Neural crest cell (in vitro differentiated cells): Measurements from ENCODE around the gene CNOT10. TPM values are rescaled to one million over a fixed set of nuclear protein-coding genes. Genes with fewer than 3 reads are reported as not detected.

Source experiments
- DNase-seq: peaks from one replicate; pipeline ENCODE4 v3.0.0; 2021; ENCODE audit warnings: low read depth, mixed read lengths, low spot score
- H3K27ac Mint-ChIP-seq: one replicate; pipeline ENCODE4 v1.8.0; 2021; ENCODE audit warnings: mild to moderate bottlenecking, mixed read lengths; ENCODE audit not compliant: unreplicated experiment
- H3K27me3 Mint-ChIP-seq: 2 replicates; pipeline ENCODE4 v1.8.0; 2021; ENCODE audit warnings: low read depth, mild to moderate bottlenecking, mixed read lengths
- H3K36me3 Mint-ChIP-seq: 2 replicates; pipeline ENCODE4 v1.8.0; 2021; ENCODE audit warnings: low read depth, mild to moderate bottlenecking, mixed read lengths
- H3K4me1 Mint-ChIP-seq: 2 replicates; pipeline ENCODE4 v1.8.0; 2021; ENCODE audit warnings: mixed read lengths
- H3K4me3 Mint-ChIP-seq: one replicate; pipeline ENCODE4 v1.8.0; 2021; ENCODE audit warnings: mild to moderate bottlenecking, mixed read lengths
- H3K9me3 Mint-ChIP-seq: 2 replicates; pipeline ENCODE4 v1.8.0; 2021; ENCODE audit warnings: mixed read lengths
- total RNA-seq: library from RNA; stranded (reverse); gene quantifications from 2 replicates; pipeline ENCODE4 v1.2.1, GENCODE V29; 2021
- TF ChIP-seq, protein P1 (sequence below): fragments of 200-600 bp; sonication (generic); conservative IDR thresholded peaks from 2 replicates; pipeline ENCODE4 v1.5.0; 2021; ENCODE audit warnings: antibody characterized with exemption, mild to moderate bottlenecking

CNOT10 gene
- total RNA-seq, 1 donor from 2014 or later: 53.6 TPM

DNA sequence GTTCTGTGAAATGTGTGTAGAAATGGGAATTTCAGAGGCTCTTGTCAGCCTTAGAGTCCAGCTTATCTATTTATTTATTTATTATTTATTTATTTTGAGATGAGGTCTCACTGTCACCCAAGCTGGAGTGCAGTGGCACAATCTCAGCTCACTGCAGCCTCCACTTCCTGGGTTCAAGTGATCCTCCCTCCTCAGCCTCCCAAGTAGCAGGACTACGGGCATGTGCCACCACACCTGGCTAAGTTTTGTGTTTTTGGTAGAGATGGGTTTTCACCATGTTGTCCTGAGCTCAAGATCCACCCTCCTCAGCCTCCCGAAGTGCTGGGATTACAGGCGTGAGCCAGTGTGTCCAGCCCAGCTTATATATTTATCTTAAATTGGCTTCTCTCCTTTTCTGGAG, 11.5 kb downstream of the CNOT10 start:
- Mint-ChIP-seq H3K27me3 (no peaks in the 10 kb centered on the region), H3K4me3 (no peak overlapping the region), H3K36me3 (no peaks in the 10 kb centered on the region), H3K9me3 (no peaks in the 10 kb centered on the region), H3K4me1 (no peaks in the 10 kb centered on the region), H3K27ac (no peak overlapping the region)
- no peak for DNase-seq
- TF ChIP-seq, protein P1, sequence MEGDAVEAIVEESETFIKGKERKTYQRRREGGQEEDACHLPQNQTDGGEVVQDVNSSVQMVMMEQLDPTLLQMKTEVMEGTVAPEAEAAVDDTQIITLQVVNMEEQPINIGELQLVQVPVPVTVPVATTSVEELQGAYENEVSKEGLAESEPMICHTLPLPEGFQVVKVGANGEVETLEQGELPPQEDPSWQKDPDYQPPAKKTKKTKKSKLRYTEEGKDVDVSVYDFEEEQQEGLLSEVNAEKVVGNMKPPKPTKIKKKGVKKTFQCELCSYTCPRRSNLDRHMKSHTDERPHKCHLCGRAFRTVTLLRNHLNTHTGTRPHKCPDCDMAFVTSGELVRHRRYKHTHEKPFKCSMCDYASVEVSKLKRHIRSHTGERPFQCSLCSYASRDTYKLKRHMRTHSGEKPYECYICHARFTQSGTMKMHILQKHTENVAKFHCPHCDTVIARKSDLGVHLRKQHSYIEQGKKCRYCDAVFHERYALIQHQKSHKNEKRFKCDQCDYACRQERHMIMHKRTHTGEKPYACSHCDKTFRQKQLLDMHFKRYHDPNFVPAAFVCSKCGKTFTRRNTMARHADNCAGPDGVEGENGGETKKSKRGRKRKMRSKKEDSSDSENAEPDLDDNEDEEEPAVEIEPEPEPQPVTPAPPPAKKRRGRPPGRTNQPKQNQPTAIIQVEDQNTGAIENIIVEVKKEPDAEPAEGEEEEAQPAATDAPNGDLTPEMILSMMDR: no peak

DNA sequence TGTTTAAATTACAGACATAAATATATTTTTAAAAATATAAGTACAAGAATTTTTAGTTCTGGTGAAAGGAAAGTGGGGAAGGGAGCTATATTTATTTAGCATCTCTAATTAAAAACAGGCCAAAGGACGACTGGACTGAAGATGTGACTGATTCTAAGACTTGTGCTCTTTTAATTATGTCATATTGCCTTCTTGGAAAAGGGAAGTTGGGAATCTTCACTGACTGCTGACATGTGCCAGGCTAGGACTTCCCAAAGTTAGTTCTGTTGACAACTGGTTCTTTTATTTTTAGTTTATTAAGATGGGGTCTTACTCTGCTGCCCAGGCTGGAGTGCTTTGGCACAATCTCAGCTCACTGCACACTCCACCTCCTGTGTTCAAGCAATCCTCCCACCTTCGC, 13.5 kb downstream of the CNOT10 start:
- H3K36me3 Mint-ChIP-seq: no peaks in the 10 kb centered on the region
- TF ChIP-seq, protein P1: no peak
- no peak overlapping the region for H3K4me3 Mint-ChIP-seq
- H3K27me3 Mint-ChIP-seq: no peaks in the 10 kb centered on the region
- no peak overlapping the region for H3K27ac Mint-ChIP-seq
- peaks cover 4% of the 10 kb centered on the region for H3K4me1 Mint-ChIP-seq
- no peak for DNase-seq
- H3K9me3 Mint-ChIP-seq: no peaks in the 10 kb centered on the region

DNA sequence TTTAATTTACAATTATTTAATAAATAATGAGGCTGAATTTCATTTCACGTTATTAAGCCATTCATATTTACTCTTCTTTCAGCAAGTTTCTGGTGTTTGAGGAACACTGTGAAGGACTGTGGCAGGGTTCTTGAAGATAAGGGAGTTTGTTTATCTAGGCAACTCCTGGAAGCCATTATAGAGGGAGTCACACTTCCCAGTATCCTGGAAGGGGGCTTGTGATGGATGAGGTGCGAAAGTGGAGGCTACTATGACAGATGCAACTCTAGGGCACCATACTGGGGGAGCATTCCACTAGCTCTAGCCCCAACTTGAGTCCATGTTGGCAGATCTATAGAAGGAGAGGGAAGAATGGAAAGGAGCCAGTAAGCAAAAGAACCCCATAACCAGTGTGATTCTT, 14.4 kb downstream of the CNOT10 start:
- Mint-ChIP-seq H3K36me3 (no peaks in the 10 kb centered on the region), H3K27me3 (no peaks in the 10 kb centered on the region), H3K9me3 (no peaks in the 10 kb centered on the region), H3K4me3 (no peak overlapping the region), H3K27ac (peak overlapping the region; percentile 22), H3K4me1 (peaks cover 6% of the 10 kb centered on the region)
- TF ChIP-seq, protein P1: no peak
- no peak for DNase-seq

DNA sequence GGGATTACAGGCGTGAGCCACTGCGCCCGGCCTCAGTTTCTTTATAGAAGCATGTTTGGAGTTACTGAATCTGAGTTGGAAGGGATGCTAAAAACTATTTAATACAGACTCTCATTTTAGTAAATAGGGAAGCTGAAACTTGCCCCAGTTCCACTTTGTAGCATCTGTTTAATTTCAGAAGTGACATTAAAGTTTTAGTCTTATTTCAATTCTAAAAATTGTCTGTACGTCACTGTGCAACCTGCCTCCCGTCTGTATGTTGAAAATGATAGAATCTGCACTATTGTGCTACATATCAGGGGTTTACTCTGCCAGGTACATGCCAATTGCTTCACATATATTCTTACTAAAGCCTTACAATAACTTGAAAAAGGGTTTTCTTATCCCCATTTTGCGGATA, 15.3 kb downstream of the CNOT10 start:
- DNase-seq: no peak
- Mint-ChIP-seq H3K27ac (no peak overlapping the region), H3K36me3 (no peaks in the 10 kb centered on the region), H3K4me3 (no peak overlapping the region), H3K9me3 (no peaks in the 10 kb centered on the region), H3K4me1 (peaks cover 6% of the 10 kb centered on the region), H3K27me3 (no peaks in the 10 kb centered on the region)
- TF ChIP-seq, protein P1: no peak

DNA sequence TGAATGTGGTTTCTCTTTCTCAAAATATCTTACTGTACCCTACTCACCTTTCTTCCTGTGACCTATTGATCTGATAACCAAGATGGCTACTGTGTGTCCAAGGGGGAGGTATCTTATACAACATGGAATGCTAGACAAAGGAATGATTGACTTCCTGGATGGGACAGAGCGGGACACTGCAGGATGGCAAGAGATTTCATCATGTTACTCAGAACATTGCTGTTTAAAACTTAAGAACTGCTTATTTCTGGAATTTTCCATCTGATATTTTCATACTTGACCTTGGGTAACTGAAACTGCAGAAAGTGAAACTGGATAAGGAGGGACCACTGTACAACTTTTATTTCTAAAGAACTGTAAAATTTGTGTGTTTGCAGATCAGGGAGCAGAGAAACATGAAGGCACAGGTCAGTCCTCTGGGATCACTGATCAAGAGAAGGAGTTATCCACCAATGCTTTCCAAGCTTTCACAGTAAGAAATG, 18.5 kb downstream of the CNOT10 start:
- Mint-ChIP-seq H3K27me3 (no peaks in the 10 kb centered on the region), H3K4me3 (no peak overlapping the region), H3K27ac (peak overlapping the region; percentile 40), H3K36me3 (peaks cover 2% of the 10 kb centered on the region), H3K9me3 (no peaks in the 10 kb centered on the region), H3K4me1 (peaks cover 6% of the 10 kb centered on the region)
- DNase-seq: no peak
- TF ChIP-seq, protein P1: no peak

DNA sequence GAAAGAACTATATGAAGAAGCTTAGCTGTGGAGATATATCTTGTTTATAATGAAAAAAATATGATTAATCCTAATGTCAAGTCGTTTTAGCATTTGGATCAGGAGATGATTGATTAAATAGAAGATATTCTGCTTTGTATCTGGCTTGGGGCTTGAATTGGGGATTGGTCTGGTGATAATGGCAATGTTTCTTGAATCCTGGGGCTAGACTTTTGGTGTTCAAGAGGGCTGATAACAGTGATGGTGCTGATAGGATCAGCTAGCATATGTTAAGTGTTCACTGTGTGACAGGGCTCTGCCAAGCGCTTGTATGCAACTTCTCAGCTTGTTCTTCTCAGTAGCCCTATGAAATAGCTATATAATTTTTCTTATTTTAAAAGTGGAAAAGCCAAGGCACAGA, 20.2 kb downstream of the CNOT10 start:
- Mint-ChIP-seq H3K27ac (no peak overlapping the region), H3K4me1 (peaks cover 6% of the 10 kb centered on the region), H3K9me3 (no peaks in the 10 kb centered on the region), H3K36me3 (peaks cover 6% of the 10 kb centered on the region), H3K4me3 (no peak overlapping the region), H3K27me3 (no peaks in the 10 kb centered on the region)
- no peak for DNase-seq
- TF ChIP-seq, protein P1: no peak
